HuH-7 (cell line): ENCODE results near the gene MAP2K4.
"Not testable (repeated sequence)": the region's sequence is repeated elsewhere in the genome, so short reads cannot be mapped to it uniquely, and the experiment has no call there.

Experiments
- DNase-seq: peaks from one replicate; pipeline ENCODE4 v3.0.0; 2011; ENCODE audit warnings: low spot score

MAP2K4 gene

DNA sequence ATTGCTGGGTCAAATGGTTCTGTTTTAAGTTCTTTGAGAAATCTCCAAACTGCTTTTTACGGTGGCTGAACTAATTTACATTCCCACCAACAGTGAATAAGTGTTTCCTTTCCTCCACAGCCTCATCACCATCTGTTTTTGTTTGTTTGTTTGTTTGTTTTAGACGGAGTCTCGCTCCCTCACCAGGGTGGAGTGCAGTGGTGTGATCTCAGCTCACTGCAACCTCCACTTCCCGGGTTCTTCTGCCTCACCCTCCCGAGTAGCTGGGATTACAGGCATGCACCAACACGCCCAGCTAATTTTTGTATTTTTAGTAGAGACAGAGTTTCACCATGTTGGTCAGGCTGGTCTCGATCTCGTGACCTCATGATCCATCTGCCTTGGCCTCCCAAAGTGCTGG, 141.5 kb downstream of the MAP2K4 start:
- not testable (repeated sequence) for DNase-seq

DNA sequence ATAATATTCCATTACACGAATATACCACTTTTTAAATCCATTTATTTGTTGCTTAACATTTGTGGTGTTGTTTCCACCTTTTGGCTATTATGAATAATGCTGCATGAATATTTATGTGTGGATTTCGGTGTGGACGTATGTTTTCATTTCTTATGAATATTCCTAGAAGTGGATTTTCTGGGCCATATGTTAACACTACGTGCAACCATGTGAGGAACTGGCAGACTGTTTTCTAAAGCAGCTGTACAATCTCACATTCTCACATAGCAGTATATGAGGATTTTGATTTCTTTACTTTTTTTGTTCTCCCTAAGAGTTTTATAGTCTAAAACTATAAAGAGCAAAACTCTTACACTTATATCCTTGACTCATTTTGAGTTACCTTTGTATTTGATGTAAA, 143.4 kb downstream of the MAP2K4 start:
- no peak for DNase-seq

DNA sequence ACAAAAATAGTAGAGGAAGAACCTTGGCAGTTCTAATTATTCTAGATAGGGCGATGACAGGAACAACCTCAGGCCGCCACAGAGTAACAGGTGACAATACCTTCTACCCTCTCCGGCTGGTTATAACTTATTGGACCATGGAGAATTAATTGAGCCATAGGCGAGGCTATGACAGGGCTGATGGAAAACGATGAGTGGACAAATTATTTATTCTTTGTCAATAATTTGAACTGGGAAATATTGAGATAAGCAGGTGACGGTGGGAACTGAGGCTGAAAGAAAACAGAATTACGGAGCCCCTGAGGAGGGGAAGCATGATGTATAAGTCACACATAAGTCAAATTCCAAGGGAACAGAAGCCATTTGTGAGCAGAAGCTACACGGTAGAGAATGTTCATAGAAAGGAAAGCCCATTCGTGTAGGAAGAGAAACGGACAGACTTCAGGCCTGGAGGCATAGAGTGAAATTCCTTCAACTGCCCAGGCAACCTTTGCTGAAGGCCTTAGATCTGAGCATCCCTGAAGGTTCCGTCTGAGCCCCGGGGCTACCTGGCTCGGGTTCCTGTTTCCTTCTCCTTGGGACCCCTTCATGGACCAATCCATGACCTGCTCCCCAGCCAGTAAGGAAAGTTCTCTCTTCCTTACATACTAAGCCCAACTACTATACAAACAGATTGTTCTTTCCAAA, 158.1 kb downstream of the MAP2K4 start:
- no peak for DNase-seq

DNA sequence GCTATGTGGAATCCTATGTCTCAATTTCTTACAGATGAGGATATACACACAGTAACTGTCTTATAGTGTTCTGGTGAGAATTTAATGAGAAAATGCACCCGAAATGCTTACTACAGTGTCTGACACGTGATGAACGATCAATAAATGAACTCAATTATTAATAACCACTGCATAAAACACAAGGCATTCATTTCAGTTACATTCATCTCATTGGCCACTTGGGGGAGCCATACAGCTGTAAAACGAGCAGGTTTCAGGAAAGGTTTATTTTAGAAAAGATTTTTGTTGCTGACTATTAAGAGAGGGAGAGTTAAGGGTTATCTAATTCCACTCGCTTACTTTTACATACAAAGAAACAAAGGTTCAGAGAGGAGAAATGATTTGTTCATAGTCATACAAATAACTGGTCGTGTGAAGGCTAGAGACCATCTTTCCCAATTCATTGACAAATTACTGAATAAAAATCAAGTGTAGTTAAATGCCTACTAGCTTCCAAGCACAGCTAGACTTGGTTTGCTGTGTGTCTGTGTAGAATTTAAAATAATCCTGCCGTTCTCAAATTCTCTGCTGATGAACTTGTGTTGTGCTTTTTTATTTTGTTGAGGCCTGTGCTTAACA, 160.1 kb downstream of the MAP2K4 start:
- peak; percentile 34 for DNase-seq

DNA sequence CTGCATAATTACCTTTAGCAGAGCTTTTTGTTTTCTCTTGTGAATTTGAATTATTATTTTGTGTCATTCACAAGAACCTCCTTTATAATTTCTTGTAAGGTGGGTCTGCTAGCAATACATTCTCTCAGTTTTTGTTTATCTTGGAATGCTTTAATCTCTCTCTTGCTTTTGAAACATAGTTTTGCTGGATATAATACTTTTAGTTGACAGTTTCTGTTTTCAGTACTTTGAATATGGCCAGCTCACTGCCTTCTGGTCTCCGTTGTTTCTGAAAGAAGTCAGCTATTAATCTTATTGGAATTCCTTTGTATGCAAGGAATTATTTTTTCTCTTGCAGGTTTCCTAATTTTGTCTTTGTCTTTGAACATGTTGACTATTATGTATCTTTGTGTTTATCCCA, 167.0 kb downstream of the MAP2K4 start:
- no peak for DNase-seq

DNA sequence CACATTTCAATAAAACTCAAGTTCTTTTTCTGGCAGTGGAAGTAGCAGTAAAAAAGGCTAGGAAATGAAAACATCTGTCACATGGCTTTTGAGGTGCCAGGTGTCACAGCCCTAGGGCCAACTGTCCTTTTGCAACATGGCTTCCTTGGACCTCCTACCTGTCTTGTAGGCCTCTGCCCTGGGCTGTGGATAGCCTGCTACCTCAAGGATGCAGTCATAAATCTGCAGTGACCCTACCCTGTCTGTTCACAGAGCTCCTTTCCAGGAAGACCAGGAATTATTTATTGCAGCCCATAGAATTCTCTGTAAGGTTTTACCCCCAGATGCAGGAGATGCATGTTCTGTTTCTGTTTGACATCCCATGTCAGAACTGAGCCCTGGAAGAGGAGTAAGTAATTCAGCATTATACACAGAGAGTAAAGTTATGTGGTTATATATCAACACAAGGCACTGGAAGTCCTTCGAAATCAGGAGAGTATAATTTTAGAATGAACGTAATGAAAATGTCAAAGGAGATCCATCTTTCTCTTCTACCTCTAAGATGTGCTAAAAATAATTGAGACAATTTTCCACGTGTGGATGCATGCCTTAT, 172.6 kb downstream of the MAP2K4 start:
- DNase-seq, result no peak
